Liver (tissue), 3 donors: ENCODE data around the gene IDH1.

Experiments
- CTCF ChIP-seq: fragments of 150-350 bp; IDR thresholded peaks from 2 replicates; pipeline ENCODE4 v1.5.1; 2017; ENCODE audit warnings: improper control_type of control experiment, low read depth, low read length; ENCODE audit not compliant: missing input control
- EGR1 ChIP-seq, 2 donors: IDR thresholded peaks; 2 replicates each; pipeline ENCODE4 v1.6.1; 2016 to 2018; ENCODE audit warnings: antibody characterized with exemption in 2 of 2, low read depth in 2 of 2
- MAX ChIP-seq: IDR thresholded peaks from 2 replicates; pipeline ENCODE4 v1.6.1; 2016; ENCODE audit warnings: antibody characterized with exemption
- SP1 ChIP-seq: IDR thresholded peaks from 2 replicates; pipeline ENCODE4 v1.6.1; 2018; ENCODE audit warnings: antibody characterized with exemption, mild to moderate bottlenecking
- YY1 ChIP-seq: IDR thresholded peaks from 2 replicates; pipeline ENCODE4 v1.6.1; 2016; ENCODE audit warnings: antibody characterized with exemption, mild to moderate bottlenecking
- TF ChIP-seq, protein P1 (sequence below): IDR thresholded peaks from 2 replicates; pipeline ENCODE4 v1.6.1; 2016; ENCODE audit warnings: antibody characterized with exemption
- donor health status: healthy.
- donor health status: healthy.

GRCh38 chr2:208250388-208250787 lies 4.5 kb downstream of the IDH1 start:
- TF ChIP-seq MAX (peak; percentile 44), CTCF (no peak), SP1 (peak; percentile 39), EGR1 (IDR thresholded peaks at IDR 0.05; ENCODE audit: low read depth in 2 of 2) (no peak), YY1 (peak; percentile 44)
- TF ChIP-seq, protein P1, sequence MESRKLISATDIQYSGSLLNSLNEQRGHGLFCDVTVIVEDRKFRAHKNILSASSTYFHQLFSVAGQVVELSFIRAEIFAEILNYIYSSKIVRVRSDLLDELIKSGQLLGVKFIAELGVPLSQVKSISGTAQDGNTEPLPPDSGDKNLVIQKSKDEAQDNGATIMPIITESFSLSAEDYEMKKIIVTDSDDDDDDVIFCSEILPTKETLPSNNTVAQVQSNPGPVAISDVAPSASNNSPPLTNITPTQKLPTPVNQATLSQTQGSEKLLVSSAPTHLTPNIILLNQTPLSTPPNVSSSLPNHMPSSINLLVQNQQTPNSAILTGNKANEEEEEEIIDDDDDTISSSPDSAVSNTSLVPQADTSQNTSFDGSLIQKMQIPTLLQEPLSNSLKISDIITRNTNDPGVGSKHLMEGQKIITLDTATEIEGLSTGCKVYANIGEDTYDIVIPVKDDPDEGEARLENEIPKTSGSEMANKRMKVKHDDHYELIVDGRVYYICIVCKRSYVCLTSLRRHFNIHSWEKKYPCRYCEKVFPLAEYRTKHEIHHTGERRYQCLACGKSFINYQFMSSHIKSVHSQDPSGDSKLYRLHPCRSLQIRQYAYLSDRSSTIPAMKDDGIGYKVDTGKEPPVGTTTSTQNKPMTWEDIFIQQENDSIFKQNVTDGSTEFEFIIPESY = peak; percentile 30
